ENCODE data around the gene SORCS3. TPM values are rescaled to one million over a fixed set of nuclear protein-coding genes. Genes with fewer than 3 reads are reported as not detected.

SORCS3 gene
- total RNA-seq, 1 donor from 2014 or later = 0.31 TPM

DNA sequence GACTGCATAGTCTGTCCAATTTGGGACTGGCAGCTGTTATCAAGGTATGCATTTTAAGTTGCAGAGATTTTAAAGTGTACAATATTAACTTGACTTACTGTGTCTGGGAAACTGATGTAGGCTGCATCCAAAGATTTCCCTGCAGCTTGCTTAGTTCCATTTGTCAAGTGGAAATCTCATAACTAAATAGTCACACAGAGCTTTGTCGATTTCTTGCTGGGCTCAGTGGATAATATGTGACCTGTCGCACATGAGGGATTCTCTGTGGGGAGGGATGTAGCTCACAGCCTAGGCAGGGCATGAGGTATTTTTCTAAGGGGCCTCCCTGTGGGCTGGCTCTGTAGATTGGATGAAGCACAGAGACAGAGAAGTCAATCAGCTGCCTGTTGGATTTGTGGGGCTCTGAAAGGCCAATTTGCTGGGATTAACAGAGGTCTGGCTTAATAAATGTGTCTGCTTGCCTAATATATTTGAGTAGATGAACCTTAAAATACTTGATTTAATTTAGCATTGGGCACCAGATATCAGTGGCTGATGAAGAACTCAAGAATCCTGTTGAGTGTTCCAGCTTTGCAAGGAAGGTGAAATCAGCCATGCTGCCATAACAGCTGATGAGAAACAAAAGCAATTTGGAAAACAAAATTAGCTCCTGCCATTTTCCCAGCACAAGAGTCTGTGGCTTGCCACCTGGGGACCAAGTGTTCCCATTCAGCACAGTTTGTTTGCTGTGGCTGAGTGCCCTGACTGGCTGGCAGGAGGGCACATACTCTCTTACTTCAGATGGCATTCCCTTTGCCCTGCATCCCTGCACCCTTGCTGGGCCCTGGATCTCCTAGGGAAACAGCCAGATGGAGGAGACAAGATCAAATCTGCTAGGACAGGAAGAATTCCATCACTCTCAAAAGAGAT, 598.5 kb downstream of the SORCS3 start:
- no peak for DNase-seq (ENCODE audit: low spot score, unreplicated experiment)
- Mint-ChIP-seq H3K27ac (no peak overlapping the region), H3K27me3 (no peaks in the 10 kb centered on the region), H3K36me3 (ENCODE audit: insufficient read depth) (no peaks in the 10 kb centered on the region), H3K4me3 (ENCODE audit: low read depth) (no peak overlapping the region), H3K4me1 (ENCODE audit: low read depth) (peaks cover 2% of the 10 kb centered on the region), H3K9me3 (ENCODE audit: low read depth) (peaks cover 4% of the 10 kb centered on the region)
- TF ChIP-seq, protein P1, sequence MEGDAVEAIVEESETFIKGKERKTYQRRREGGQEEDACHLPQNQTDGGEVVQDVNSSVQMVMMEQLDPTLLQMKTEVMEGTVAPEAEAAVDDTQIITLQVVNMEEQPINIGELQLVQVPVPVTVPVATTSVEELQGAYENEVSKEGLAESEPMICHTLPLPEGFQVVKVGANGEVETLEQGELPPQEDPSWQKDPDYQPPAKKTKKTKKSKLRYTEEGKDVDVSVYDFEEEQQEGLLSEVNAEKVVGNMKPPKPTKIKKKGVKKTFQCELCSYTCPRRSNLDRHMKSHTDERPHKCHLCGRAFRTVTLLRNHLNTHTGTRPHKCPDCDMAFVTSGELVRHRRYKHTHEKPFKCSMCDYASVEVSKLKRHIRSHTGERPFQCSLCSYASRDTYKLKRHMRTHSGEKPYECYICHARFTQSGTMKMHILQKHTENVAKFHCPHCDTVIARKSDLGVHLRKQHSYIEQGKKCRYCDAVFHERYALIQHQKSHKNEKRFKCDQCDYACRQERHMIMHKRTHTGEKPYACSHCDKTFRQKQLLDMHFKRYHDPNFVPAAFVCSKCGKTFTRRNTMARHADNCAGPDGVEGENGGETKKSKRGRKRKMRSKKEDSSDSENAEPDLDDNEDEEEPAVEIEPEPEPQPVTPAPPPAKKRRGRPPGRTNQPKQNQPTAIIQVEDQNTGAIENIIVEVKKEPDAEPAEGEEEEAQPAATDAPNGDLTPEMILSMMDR (IDR thresholded peaks at IDR 0.05; ENCODE audit: unreplicated experiment) = no peak

DNA sequence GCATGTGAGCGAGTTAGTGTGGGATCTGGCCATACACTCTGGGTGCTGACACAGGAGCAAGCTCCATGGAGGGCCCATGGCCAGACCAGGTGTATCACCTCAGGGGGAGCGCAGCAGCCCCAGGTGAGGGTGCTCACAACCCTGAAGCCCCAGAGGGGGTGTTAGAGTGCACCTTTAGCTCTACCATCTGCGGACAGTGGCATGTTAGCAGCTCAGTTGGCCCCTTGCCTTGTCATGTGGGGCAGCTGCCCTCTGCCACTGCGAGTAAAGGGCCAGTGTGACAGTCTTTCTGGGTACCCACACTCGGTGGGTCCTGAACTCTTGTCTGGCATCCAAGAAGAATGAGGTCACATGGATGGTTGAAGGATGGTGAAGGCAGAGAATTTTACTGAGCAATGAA, 600.2 kb downstream of the SORCS3 start:
- no peak overlapping the region for H3K27ac Mint-ChIP-seq
- H3K9me3 Mint-ChIP-seq (ENCODE audit: low read depth) = no peaks in the 10 kb centered on the region
- no peaks in the 10 kb centered on the region for H3K36me3 Mint-ChIP-seq (ENCODE audit: insufficient read depth)
- peaks cover 2% of the 10 kb centered on the region for H3K4me1 Mint-ChIP-seq (ENCODE audit: low read depth)
- DNase-seq (ENCODE audit: low spot score, unreplicated experiment) = no peak
- H3K4me3 Mint-ChIP-seq (ENCODE audit: low read depth) = no peak overlapping the region
- TF ChIP-seq, protein P1 (IDR thresholded peaks at IDR 0.05; ENCODE audit: unreplicated experiment) = no peak
- H3K27me3 Mint-ChIP-seq = no peaks in the 10 kb centered on the region

DNA sequence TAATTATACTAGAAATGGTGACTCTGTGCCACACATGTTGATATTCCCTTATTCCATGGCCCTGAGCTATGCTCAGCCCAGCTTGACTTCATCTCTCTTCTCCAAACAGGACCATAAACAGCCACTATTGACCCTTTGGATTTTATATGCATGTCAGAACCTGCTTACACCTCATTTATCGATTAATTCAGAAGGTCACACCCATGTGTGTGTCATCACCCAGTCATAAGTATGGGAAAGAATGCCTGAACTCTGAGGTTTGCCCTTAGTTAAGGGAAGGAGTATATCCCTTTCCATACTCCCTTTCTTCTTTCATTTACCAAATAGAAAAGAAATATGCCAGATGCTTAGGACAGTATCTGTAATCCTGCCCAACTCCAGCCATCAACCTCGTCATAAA, 602.3 kb downstream of the SORCS3 start:
- TF ChIP-seq, protein P1 (IDR thresholded peaks at IDR 0.05; ENCODE audit: unreplicated experiment) = no peak
- no peak overlapping the region for H3K4me3 Mint-ChIP-seq (ENCODE audit: low read depth)
- H3K36me3 Mint-ChIP-seq (ENCODE audit: insufficient read depth) = no peaks in the 10 kb centered on the region
- H3K27ac Mint-ChIP-seq = no peak overlapping the region
- no peak for DNase-seq (ENCODE audit: low spot score, unreplicated experiment)
- H3K27me3 Mint-ChIP-seq = no peaks in the 10 kb centered on the region
- peaks cover 2% of the 10 kb centered on the region for H3K4me1 Mint-ChIP-seq (ENCODE audit: low read depth)
- H3K9me3 Mint-ChIP-seq (ENCODE audit: low read depth) = no peaks in the 10 kb centered on the region

DNA sequence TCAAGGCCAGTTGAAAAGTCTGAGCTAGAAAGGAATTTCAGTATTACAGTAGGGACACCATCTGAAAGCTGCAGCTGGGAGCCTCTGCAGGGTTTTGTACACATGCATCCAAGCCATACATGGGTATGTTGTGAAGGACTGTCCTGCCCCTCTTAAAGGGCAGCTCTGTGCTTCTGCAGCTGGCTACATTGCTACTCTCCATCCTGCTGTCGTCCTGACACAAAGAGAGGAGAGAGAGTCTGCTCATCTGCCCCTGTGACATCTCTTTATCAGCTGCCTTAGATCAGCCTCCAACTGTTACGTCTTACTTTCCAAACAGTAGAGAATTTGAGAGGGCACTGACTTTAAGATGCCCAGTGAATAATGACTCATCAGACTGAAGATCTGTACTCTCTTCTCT, 602.7 kb downstream of the SORCS3 start:
- no peaks in the 10 kb centered on the region for H3K9me3 Mint-ChIP-seq (ENCODE audit: low read depth)
- TF ChIP-seq, protein P1 (IDR thresholded peaks at IDR 0.05; ENCODE audit: unreplicated experiment) = no peak

DNA sequence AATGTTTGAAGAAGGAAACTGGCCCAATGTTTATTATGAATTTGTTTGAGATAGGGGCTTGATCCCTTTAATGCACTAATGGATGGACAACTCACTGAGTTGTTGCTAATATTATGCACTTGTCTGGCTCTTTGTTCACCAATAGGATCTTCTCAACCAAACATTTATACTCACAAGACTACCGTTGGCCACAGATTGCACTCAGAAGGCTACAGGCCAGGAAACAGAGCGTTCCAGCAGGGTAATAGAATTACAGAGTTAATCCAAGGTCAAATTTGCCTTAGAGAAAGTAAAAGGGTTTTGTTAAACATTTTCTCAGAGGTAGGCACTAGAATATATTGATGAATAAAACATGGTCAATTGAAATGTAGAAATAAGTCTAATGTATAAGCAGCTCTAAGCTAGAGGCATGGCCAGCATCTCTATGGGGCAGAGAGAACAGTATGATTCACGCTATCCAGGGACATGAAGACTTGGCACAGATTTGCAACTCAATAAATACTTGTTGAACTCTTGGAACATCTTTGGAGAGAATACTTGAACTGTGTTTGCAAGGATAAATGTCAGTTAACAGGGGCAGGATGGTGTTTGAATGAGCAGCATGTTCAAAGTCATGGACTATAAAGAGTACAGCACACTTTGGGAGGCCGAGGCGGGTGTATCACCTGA, 606.9 kb downstream of the SORCS3 start:
- no peaks in the 10 kb centered on the region for H3K9me3 Mint-ChIP-seq (ENCODE audit: low read depth)
- TF ChIP-seq, protein P1 (IDR thresholded peaks at IDR 0.05; ENCODE audit: unreplicated experiment) = no peak
- H3K27me3 Mint-ChIP-seq = no peaks in the 10 kb centered on the region
- H3K4me3 Mint-ChIP-seq (ENCODE audit: low read depth) = no peak overlapping the region
- H3K27ac Mint-ChIP-seq = no peak overlapping the region
- peaks cover 3% of the 10 kb centered on the region for H3K4me1 Mint-ChIP-seq (ENCODE audit: low read depth)
- no peak for DNase-seq (ENCODE audit: low spot score, unreplicated experiment)
- H3K36me3 Mint-ChIP-seq (ENCODE audit: insufficient read depth) = no peaks in the 10 kb centered on the region

More for the DNA sequence above, 602.7 kb downstream of the SORCS3 start:
- Mint-ChIP-seq H3K36me3 (ENCODE audit: insufficient read depth) (no peaks in the 10 kb centered on the region), H3K4me1 (ENCODE audit: low read depth) (peaks cover 2% of the 10 kb centered on the region), H3K4me3 (ENCODE audit: low read depth) (no peak overlapping the region), H3K27me3 (no peaks in the 10 kb centered on the region), H3K27ac (no peak overlapping the region)
- no peak for DNase-seq (ENCODE audit: low spot score, unreplicated experiment)

All from progenitor cell of endocrine pancreas (in vitro differentiated cells).